Thyroid gland (tissue), 4 donors: Measurements from ENCODE around the gene SSB.

Experiments used
- CTCF ChIP-seq, 6 experiments: fragments of 200-600 bp in 3 of 6; fragments of 450-650 bp in 3 of 6; sonication (generic) in 3 of 6; IDR thresholded peaks; one replicate each; pipeline ENCODE4 v1.5.1; 2016 to 2019; ENCODE audit warnings: antibody characterized with exemption in 6 of 6, mild to moderate bottlenecking in 2 of 6, inconsistent platforms in 1 of 6, moderate library complexity in 1 of 6
- POLR2A ChIP-seq, 2 donors: fragments of 450-650 bp; IDR thresholded peaks; one replicate each; pipeline ENCODE4 v1.6.1; 2017; ENCODE audit warnings: antibody characterized with exemption in 2 of 2, mild to moderate bottlenecking in 2 of 2, moderate library complexity in 1 of 2

GRCh38 chr2:169860149-169860548 lies 61.5 kb downstream of the SSB start:
- no peak for TF ChIP-seq CTCF (IDR thresholded peaks at IDR 0.05)
- TF ChIP-seq POLR2A (IDR thresholded peaks at IDR 0.05): no peak
